Measurements from ENCODE around the gene RCAN2. TPM values are rescaled to one million over a fixed set of nuclear protein-coding genes. Genes with fewer than 3 reads are reported as not detected.

The RCAN2 gene
- total RNA-seq, 1 experiment from 2014 or later: 0.05 TPM

DNA sequence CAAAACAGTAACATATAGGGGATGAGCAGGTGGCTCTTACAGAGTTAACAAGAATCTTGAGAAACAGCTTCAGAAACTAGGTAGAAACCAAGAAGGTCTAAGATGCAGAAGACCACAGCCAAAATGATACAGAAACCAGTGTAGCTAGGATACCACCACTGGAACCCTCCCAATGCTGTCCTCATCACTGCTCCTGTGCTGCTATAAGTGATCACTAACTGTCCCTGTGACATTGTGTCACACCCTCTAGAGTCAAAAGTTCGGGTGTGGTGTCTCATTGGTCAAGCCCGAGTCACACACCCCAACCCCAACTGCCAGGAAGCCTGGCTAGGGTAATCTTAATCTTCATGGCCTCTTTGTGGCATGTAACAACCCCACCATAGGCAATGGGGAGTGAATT is 153.1 kb downstream of the RCAN2 start:
- H3K27ac ChIP-seq (ENCODE audit: low read length): no peak overlapping the region
- no peaks in the 10 kb centered on the region for H3K27me3 ChIP-seq (ENCODE audit: control insufficient read depth, insufficient read depth, low read length)
- H3K36me3 ChIP-seq (ENCODE audit: control insufficient read depth, insufficient read depth, low read length): no peaks in the 10 kb centered on the region
- no peak for DNase-seq (ENCODE audit: low read depth, low spot score)
- H3K4me1 ChIP-seq (ENCODE audit: control insufficient read depth, insufficient read depth, low read length): no peaks in the 10 kb centered on the region
- POLR2A ChIA-PET: no interaction called here
- ATAC-seq: no peak
- TF ChIP-seq POLR2AphosphoS5 (IDR thresholded peaks at IDR 0.05; ENCODE audit: low read depth, low read length) (no peak), TCF7L2 (IDR thresholded peaks at IDR 0.05; ENCODE audit: low read depth, low read length) (no peak), CTCF (IDR thresholded peaks at IDR 0.05) (no peak), SIN3A (IDR thresholded peaks at IDR 0.05; ENCODE audit: borderline replicate concordance, insufficient read depth, low read depth, low read length) (no peak)
- TF ChIP-seq, protein P1, sequence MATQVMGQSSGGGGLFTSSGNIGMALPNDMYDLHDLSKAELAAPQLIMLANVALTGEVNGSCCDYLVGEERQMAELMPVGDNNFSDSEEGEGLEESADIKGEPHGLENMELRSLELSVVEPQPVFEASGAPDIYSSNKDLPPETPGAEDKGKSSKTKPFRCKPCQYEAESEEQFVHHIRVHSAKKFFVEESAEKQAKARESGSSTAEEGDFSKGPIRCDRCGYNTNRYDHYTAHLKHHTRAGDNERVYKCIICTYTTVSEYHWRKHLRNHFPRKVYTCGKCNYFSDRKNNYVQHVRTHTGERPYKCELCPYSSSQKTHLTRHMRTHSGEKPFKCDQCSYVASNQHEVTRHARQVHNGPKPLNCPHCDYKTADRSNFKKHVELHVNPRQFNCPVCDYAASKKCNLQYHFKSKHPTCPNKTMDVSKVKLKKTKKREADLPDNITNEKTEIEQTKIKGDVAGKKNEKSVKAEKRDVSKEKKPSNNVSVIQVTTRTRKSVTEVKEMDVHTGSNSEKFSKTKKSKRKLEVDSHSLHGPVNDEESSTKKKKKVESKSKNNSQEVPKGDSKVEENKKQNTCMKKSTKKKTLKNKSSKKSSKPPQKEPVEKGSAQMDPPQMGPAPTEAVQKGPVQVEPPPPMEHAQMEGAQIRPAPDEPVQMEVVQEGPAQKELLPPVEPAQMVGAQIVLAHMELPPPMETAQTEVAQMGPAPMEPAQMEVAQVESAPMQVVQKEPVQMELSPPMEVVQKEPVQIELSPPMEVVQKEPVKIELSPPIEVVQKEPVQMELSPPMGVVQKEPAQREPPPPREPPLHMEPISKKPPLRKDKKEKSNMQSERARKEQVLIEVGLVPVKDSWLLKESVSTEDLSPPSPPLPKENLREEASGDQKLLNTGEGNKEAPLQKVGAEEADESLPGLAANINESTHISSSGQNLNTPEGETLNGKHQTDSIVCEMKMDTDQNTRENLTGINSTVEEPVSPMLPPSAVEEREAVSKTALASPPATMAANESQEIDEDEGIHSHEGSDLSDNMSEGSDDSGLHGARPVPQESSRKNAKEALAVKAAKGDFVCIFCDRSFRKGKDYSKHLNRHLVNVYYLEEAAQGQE (IDR thresholded peaks at IDR 0.05; ENCODE audit: insufficient read depth in 1 of 2, low read depth in 2 of 2, low read length in 1 of 2): no peak
- intact Hi-C loops (cut with micrococcal nuclease; ENCODE audit: unreplicated experiment): no loop called here
- H3K4me3 ChIP-seq (ENCODE audit: low read depth in 2 of 2, low read length in 2 of 2): no peak overlapping the region
- no peaks in the 10 kb centered on the region for H3K9me3 ChIP-seq (ENCODE audit: control insufficient read depth, insufficient read depth, low read depth, low read length)
- BruUV-seq (replicated peaks): no TSS peak
- in situ Hi-C loops (cut with HindIII; ENCODE audit: low pct_unique_long_range_greater_than_20kb, low sequenced_read_pairs): no loop called here
- CTCF ChIA-PET: no interaction called here

GRCh38 chr6:46334442-46334841 is 156.8 kb downstream of the RCAN2 start:
- no peak for ATAC-seq
- CTCF ChIA-PET: no interaction called here
- H3K9me3 ChIP-seq (ENCODE audit: control insufficient read depth, insufficient read depth, low read depth, low read length): no peaks in the 10 kb centered on the region

More at GRCh38 chr6:46334442-46334841, 156.8 kb downstream of the RCAN2 start:
- in situ Hi-C loops (cut with HindIII; ENCODE audit: low pct_unique_long_range_greater_than_20kb, low sequenced_read_pairs): no loop called here
- BruUV-seq (replicated peaks): no TSS peak
- Histone ChIP-seq H3K4me3 (ENCODE audit: low read depth in 2 of 2, low read length in 2 of 2) (no peak overlapping the region), H3K27me3 (ENCODE audit: control insufficient read depth, insufficient read depth, low read length) (no peaks in the 10 kb centered on the region), H3K27ac (ENCODE audit: low read length) (no peak overlapping the region), H3K36me3 (ENCODE audit: control insufficient read depth, insufficient read depth, low read length) (no peaks in the 10 kb centered on the region), H3K4me1 (ENCODE audit: control insufficient read depth, insufficient read depth, low read length) (no peaks in the 10 kb centered on the region)
- TF ChIP-seq CTCF (IDR thresholded peaks at IDR 0.05) (no peak), POLR2AphosphoS5 (IDR thresholded peaks at IDR 0.05; ENCODE audit: low read depth, low read length) (no peak)
- TF ChIP-seq, protein P1 (IDR thresholded peaks at IDR 0.05; ENCODE audit: insufficient read depth in 1 of 2, low read depth in 2 of 2, low read length in 1 of 2): no peak
- POLR2A ChIA-PET: no interaction called here
- DNase-seq (ENCODE audit: low read depth, low spot score): no peak
- intact Hi-C loops (cut with micrococcal nuclease; ENCODE audit: unreplicated experiment): no loop called here
